Superior temporal gyrus (tissue), 1 donor: ENCODE results near the gene NOP9.
"Not testable (repeated sequence)": the region's sequence is repeated elsewhere in the genome, so short reads cannot be mapped to it uniquely, and the experiment has no call there.

ENCODE experiments used
- DNase-seq: peaks from one replicate; pipeline ENCODE4 v3.0.0-alpha.2; 2016; ENCODE audit errors: extremely low spot score

NOP9 gene

GRCh38 chr14:24327303-24327702 is 27.7 kb downstream of the NOP9 start:
- DNase-seq: no peak

- DNase-seq: not testable (repeated sequence)
Observed at GRCh38 chr14:24327914-24328313, 28.3 kb downstream of the NOP9 start.

DNA sequence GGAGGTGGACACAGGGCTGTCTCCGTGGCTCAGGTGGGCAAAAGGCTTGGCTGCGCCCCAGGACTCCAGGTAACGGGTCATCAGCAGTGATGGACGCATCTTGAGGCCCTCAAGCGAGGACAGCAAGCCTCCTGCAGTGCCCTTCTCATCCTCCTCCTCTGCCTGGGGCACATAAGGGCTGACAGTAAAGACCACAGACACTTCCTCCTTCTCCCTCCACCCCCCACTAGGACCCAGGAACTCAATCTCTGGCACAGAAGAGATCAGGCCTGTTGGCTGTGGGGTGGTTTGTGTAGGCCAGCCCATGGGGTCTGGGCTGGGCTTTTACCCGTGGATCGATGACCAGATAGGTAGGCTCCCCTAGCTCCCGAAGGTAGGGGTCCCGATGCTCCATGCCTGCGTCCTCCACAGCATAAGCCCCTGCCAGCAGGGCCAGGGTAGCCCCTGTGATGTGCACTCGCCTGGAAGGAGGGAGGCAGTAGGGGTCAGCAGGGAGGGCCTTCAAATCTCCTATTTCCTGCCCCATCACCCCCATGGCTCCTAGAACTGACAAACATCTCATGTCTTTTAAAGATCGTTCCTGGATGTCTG is 29.5 kb downstream of the NOP9 start:
- DNase-seq: no peak

DNA sequence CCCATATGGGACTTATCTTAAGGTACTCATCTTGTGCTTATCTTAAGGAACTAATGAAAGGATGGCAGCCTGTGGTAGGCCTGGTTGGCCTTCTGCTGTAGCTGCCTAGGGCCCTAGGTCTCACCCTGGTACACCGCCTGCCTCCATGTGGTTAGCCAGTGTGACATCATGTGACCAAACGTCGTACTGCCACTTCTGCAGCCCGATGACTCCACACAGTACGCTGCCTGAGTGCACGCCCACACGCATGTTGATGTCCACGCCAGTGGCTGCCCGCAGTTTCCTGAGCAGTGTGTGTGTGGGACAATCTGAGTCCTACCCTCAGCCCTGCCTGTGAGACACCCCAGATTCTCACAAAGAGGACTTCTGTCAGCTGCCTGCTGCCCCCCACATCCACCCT is 30.1 kb downstream of the NOP9 start:
- no peak for DNase-seq

DNA sequence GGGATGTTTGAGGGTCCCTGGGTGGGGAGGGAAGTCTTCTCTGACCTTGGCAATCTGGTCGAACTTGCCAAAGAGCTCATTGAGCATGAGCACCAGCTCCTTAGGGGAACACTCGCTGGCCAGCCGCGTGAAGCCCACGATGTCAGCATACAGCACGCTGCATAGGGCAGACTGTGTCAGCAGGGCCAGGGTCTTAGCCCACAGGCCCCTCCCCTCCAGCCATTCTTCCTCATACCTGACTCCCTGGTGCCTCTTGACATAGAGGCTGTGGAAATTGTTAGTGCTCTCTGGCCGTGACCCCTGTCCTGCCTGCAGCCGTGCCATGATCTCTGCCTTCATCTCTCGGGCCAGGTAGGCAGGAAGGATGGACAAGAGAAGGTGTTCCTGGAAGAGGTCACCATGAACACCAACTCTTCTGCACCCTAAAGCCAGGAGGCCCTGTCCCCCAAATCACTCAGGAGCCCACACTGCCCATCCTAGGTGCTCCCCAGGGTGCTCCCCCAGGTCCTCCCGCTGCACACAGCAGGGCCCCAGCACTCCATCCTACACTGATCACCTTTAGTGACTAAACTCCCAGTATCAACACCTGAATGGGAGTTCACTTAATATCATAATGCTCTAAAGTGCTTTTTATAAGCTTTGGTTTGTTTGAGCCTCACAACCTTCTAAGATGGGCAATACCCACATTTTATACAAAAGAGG is 31.5 kb downstream of the NOP9 start:
- no peak for DNase-seq

GRCh38 chr14:24331731-24332267 is 32.1 kb downstream of the NOP9 start:
- DNase-seq: no peak

GRCh38 chr14:24332268-24332993 is 32.8 kb downstream of the NOP9 start:
- peak; percentile 73 for DNase-seq

DNA sequence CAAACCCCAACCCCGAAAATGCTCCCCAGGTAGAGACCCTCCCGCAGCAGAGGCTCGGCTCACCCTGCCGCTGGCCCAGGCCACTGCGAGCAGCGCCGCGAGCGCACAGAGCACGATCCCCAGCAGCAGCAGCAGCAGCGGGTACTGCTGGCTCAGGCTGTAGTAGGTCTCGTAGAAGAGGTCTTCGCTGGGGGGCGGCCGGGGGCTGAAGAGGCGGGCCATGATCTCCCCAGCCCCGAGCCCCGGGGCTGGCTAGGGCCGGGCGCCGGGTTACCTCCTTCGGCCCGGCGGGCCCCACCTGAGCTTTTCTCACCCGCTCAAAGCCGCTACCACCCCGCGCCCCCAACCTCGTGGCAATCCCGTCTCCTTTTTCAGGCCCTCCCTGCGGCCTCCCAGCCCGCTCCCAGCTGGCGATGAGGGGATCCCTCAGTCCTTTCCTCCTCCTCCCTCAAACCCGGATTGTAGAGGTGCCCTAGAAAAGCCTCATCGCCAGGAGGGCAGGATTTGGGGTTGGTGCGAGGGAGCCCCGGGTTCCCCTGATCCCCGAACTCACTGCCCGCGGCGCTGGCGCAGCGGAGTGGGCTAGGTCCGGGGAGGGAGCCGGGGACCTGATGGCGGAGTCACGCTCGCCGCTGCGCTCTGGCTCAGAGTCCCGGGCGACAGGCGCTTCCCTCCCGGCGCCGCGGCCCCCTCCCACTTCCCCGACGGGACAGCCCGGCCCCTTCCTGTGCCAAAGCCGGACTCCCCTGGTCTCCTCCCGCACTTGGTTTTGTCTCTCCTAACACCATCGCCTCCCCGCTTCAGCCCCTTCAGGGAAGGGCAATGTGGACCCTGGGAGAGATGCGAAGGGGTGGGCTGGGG is 35.0 kb downstream of the NOP9 start, which contains the start of gene ADCY4:
TSS of gene ADCY4 (minus strand) at position 641 of the 861 bp plus-strand sequence. CDS start at position 222, 419 bp downstream.
- DNase-seq: no peak

- DNase-seq: no peak
Observed at GRCh38 chr14:24335461-24336171, 36.0 kb downstream of the NOP9 start.

DNA sequence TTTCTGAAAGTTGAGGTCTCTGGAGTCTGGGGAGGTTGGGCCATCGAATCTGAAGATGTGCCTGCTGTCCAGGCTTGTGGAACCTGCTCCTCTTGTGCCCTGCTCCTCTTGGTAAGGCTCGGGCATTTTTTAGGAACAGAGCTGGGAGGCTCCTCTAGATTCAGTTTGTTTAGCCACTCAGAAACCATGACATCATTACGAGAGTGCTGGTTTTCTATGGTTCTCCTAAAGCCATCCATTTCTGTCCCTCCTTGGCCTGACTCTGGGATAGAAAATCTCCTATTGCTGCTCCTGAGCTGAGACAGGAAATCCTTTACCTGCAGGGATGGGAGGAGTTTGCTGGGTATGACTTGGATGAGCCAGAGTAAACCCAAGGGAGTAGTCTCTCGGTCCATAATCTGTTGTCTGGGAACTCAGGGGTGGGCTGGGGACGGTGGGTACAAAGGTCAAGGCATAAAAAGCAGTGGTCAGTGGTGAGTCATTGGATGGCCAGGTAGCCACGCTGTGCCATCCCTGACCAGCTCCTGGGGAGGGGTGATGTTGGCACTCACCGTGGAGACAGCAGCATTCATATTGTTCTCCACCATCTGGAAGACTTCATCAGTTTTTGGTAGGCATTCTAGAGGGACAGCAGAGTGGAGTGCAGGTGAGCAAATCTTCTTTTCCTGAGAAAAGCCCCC is 37.6 kb downstream of the NOP9 start:
- DNase-seq: no peak

DNA sequence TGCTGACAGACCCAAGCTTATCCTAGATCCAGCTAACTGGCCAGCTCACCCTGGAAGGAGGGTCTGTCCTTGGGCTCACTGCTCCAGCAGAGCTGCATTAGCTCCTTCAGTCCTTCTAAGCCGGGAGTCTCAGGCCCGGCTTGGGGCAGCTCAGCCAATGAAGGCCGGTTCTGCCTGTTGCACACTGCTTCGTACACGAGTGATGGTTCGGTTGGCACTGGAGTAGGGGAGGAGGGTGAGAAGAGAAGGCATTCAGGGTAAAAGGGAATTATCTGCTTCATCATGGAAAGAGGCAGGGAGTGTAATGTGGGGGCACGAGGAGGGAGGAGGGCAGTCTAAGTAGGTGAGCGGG is 38.1 kb downstream of the NOP9 start:
- no peak for DNase-seq

DNA sequence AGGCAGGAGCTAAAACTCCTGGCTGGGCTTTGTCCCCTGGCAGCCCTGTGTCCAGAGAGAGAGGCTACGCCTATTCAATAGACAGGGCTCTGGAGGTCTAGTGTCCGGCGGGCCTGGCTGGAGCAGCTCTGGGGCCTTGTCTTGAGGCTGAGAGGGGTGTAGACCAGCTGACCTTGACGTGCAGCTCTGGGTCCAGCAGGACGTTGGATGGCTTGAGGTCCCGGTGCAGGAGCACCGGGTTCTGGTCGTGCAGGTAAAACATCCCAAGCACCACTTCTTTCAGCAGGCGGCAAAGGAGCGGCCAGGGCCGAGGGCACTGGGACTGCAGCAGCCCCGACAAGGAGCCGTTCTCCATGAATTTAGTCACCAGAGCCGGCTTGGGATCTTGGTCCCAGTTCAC is 39.2 kb downstream of the NOP9 start:
- no peak for DNase-seq

- DNase-seq: no peak
Observed at GRCh38 chr14:24339284-24340151, 39.9 kb downstream of the NOP9 start, which contains the start of gene RIPK3. TSS of gene RIPK3 (minus strand) at chr14:24339991. CDS start at chr14:24339826, 165 bp downstream.

- DNase-seq: no peak
Observed at GRCh38 chr14:24340606-24341005, 41.0 kb downstream of the NOP9 start.

DNA sequence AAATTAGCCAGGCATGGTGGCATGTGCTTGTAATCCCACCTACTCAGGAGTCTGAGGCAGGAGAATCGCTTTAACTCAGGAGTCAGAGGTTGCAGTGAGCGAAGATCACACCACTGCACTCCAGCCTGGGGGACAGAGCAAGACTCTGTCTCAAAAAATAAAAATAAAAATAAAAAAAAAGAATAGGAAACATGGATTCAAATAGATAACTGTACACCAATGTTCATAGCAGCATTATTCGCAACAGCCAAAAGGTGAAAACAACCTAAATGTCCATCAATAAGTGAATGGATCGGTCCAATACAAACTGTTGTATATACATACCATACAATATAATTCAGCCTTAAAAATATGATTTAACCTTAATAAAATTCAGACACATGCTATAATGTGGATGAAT is 43.2 kb downstream of the NOP9 start:
- DNase-seq: no peak

GRCh38 chr14:24343795-24344660 is 44.4 kb downstream of the NOP9 start:
- DNase-seq: no peak

DNA sequence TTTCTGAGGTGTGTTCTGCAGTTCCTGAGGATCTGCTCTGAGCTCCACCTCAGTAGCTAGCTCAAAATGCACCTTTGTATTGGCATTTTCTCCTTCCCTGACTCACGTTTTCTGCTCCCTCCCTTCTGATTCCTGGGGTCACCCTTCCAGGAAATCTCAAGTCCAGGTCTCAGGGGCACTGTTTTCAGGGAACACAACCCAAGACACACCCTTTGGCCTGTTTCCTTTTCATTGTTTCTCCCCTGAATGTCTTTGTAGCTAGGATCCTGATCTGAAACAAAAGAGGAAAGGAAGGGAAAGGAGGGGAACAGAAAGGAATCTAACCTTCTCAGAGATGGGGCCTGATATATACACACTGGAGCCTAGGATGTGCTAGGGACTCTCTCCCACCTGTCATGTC is 47.5 kb downstream of the NOP9 start:
- DNase-seq: no peak

DNA sequence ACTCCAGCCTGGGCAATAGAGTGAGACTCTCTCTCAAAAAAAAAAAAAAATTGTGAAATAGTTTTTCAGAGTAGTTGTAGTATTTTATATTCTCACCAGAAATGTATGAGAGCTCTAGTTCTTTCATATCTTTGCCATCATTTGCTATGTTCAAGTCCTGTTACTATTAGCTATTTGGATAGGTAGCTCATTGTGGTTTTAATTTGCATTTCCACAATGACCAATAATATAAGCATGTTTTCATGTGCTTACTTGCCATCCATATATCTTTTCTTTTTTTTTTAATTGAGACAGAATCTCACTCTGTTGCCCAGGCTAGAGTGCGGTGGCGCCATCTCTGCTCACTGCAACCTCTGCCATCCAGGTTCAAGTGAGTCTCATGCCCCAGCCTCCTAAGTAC is 48.5 kb downstream of the NOP9 start:
- no peak for DNase-seq
